GM12878 (cell line): ENCODE measurements around the gene HSPA2. TPM values are rescaled to one million over a fixed set of nuclear protein-coding genes. Genes with fewer than 3 reads are reported as not detected.

Experiments used
- ATAC-seq: fragments of 200-7000 bp; cut with Tn5 transposase; 3 replicates; pipeline ENCODE4 v1.9.1; 2020; ENCODE audit warnings: mild to moderate bottlenecking, moderate library complexity
- BruUV-seq: library from RNA; stranded (reverse); fragments of 400-500 nt; replicated peaks from 2 replicates; lab custom pipeline; 2021; lab: Mats Ljungman, UMichigan
- CTCF ChIA-PET: fragments of 300-600 bp; sonication (Branson Sonifier 250); formaldehyde crosslinking; extraction: SDS; loops from one replicate; lab custom pipeline; 2021; ENCODE audit warnings: inconsistent platforms; lab: Yijun Ruan, JAX
- POLR2A ChIA-PET: fragments of 350-600 bp; formaldehyde crosslinking; extraction: SDS; loops from one replicate; lab custom pipeline; 2021; ENCODE audit warnings: inconsistent platforms; lab: Charles Lee
- RAD21 ChIA-PET: fragments of 300-600 bp; sonication (Branson Sonifier 250); formaldehyde crosslinking; loops from one replicate; lab custom pipeline; 2023; ENCODE audit warnings: antibody characterized with exemption; ENCODE audit not compliant: unreplicated experiment; lab: Charles Lee
- SMC1A ChIA-PET: fragments of 300-600 bp; sonication (Branson Sonifier 250); formaldehyde crosslinking; loops from one replicate; lab custom pipeline; 2023; ENCODE audit not compliant: unreplicated experiment, uncharacterized antibody; lab: Charles Lee
- DNase-seq: peaks from one replicate; pipeline ENCODE4 v3.0.0-alpha.2; 2011; ENCODE audit warnings: low read depth, low spot score
- FAIRE-seq: peaks from 3 replicates; lab custom pipeline; 2011; peaks lifted over from hg19 to GRCh38; lab: Jason Lieb, UNC
- H2AFZ ChIP-seq: 2 replicates; pipeline ENCODE4 v1.6.0; 2011; ENCODE audit warnings: low read depth, low read length, control low read depth; ENCODE audit not compliant: control insufficient read depth
- H3K27ac ChIP-seq: 2 replicates; pipeline ENCODE4 v1.5.1; 2011; ENCODE audit warnings: control low read depth; ENCODE audit not compliant: control insufficient read depth, insufficient read depth
- H3K27me3 ChIP-seq, 2 experiments: replicated peaks in 1 of 2; 2 replicates each; pipeline versions ENCODE4 v1.6.0 to v1.6.1; 2011; ENCODE audit warnings: low read length in 1 of 2; ENCODE audit not compliant: control insufficient read depth in 2 of 2, insufficient read depth in 2 of 2
- H3K36me3 ChIP-seq, 2 experiments: 2 replicates each; pipeline ENCODE4 v1.5.1; 2011; ENCODE audit warnings: low read length in 1 of 2; ENCODE audit not compliant: control insufficient read depth in 2 of 2, insufficient read depth in 2 of 2
- H3K4me1 ChIP-seq: 2 replicates; pipeline ENCODE4 v1.6.1; 2011; ENCODE audit warnings: mild to moderate bottlenecking, low read length, moderate library complexity, mixed read lengths; ENCODE audit not compliant: control insufficient read depth, insufficient read depth
- H3K4me2 ChIP-seq: 2 replicates; pipeline ENCODE4 v1.6.0; 2011; ENCODE audit warnings: control low read depth; ENCODE audit not compliant: control insufficient read depth, insufficient read depth
- H3K4me3 ChIP-seq: fragments of 200-600 bp; sonication (generic); 2 replicates; pipeline ENCODE4 v1.5.1; 2016
- H3K79me2 ChIP-seq: 2 replicates; pipeline ENCODE4 v1.6.0; 2011; ENCODE audit warnings: low read length; ENCODE audit not compliant: control insufficient read depth, insufficient read depth
- H3K9ac ChIP-seq: 2 replicates; pipeline ENCODE4 v1.8.0; 2011; ENCODE audit warnings: low read length, control low read depth, mixed read lengths; ENCODE audit not compliant: control insufficient read depth, insufficient read depth
- H3K9me3 ChIP-seq: replicated peaks from 3 replicates; pipeline ENCODE4 v1.5.1; 2011; ENCODE audit warnings: mild to moderate bottlenecking, low read length; ENCODE audit not compliant: control insufficient read depth, insufficient read depth
- H4K20me1 ChIP-seq: 2 replicates; pipeline ENCODE4 v1.6.0; 2011; ENCODE audit not compliant: control insufficient read depth, insufficient read depth
- BACH1 ChIP-seq: fragments of 450-650 bp; IDR thresholded peaks from 2 replicates; pipeline ENCODE4 v1.6.1; 2017; ENCODE audit warnings: mild to moderate bottlenecking, borderline replicate concordance
- BCL11A ChIP-seq: IDR thresholded peaks from 2 replicates; pipeline ENCODE4 v1.6.1; 2011; ENCODE audit warnings: low read depth, low read length
- JUNB ChIP-seq: IDR thresholded peaks from 2 replicates; pipeline ENCODE4 v1.6.1; 2016; ENCODE audit warnings: antibody characterized with exemption, mild to moderate bottlenecking
- RAD51 ChIP-seq: fragments of 450-650 bp; IDR thresholded peaks from 2 replicates; pipeline ENCODE4 v1.6.1; 2016; ENCODE audit warnings: moderate library complexity, mild to moderate bottlenecking, inconsistent platforms
- SMARCA5 ChIP-seq: fragments of 450-650 bp; IDR thresholded peaks from 2 replicates; pipeline ENCODE4 v1.6.1; 2017; ENCODE audit warnings: mild to moderate bottlenecking
- YY1 ChIP-seq: IDR thresholded peaks from 2 replicates; pipeline ENCODE4 v1.6.1; 2011; ENCODE audit warnings: low read depth, mild to moderate bottlenecking, low read length
- WGBS: methylation state at CpG from one replicate; pipeline ENCODE4 v1.1.6; 2016; ENCODE audit warnings: low lambda C conversion rate; ENCODE audit not compliant: insufficient replicate concordance, insufficient coverage; ENCODE audit errors: missing lambda C conversion rate; 5-methylcytosine and 5-hydroxymethylcytosine counted together
- in situ Hi-C: fragments of 300-500 bp; cut with MboI; formaldehyde crosslinking; loops from 9 replicates; pipeline ENCODE4 v1.14.3; 2018; ENCODE audit warnings: mixed read lengths
- intact Hi-C: fragments of 100-400 bp; cut with micrococcal nuclease; formaldehyde crosslinking; loops from one replicate; pipeline ENCODE4 v1.14.2; 2022; ENCODE audit not compliant: unreplicated experiment
- polyA plus RNA-seq, 11 experiments: library from polyadenylated mRNA; depleted of rRNA in 4 of 11; unstranded in 6 of 11; stranded (reverse) in 5 of 11; fragments of >200 nt; fragmentation: Nextera tagmentation in 4 of 11; fragmentation: Illumina TruSeq in 1 of 11; extraction: Ambion mirVana in 4 of 11; extraction: Trizol in 1 of 11; gene quantifications; 1 replicate in 1 of 11; 2 replicates in 10 of 11; pipeline versions ENCODE4 v1.2.1 to v1.2.3, GENCODE V29; 2011 to 2016; ENCODE audit warnings: inconsistent platforms in 2 of 11, missing spikeins in 2 of 11, low read depth in 1 of 11
- total RNA-seq, 4 experiments: library from RNA; depleted of rRNA in 3 of 4; stranded (reverse); fragments of >200 nt in 3 of 4; fragmentation: Illumina TruSeq in 1 of 4; extraction: Trizol in 1 of 4; gene quantifications; 2 replicates each; pipeline versions ENCODE4 v1.2.1 to v1.2.3, GENCODE V29; 2013 to 2021
- TF ChIP-seq, protein P1 (sequence below): fragments of 450-650 bp; IDR thresholded peaks from 2 replicates; pipeline ENCODE4 v1.6.1; 2017; ENCODE audit warnings: mild to moderate bottlenecking, moderate library complexity

The HSPA2 gene
- total and polyA plus RNA-seq, 10 of the 15 experiments (the other 5 are each of a cell fraction or from before 2014, with no cell fraction given), result 0.02 to 1.2 (median 0.65) TPM

DNA sequence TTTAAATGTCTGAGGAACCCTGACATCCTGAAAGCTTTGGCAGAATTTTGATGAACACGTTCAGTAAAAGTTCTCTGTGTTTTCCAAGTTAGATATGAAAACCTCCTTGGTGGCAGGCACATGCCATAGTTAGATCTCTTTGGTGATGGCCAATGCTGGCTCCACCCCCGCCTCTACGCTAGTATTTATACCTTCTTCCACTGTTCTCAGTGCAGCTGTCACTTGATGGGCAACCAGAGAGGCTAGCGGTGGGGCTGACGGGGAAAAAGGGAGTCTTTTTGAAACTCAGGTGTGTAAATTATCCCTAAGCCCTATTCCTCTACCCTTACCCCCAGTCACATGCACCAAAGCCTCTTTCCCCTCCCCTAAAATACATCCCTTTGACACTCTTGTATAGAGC, 41.3 kb downstream of the HSPA2 start:
- no peaks in the 10 kb centered on the region for H4K20me1 ChIP-seq
- H3K36me3 ChIP-seq, result no peaks in the 10 kb centered on the region
- intact Hi-C loops, result no loop called here
- H3K4me2 ChIP-seq, result no peak overlapping the region
- H3K79me2 ChIP-seq, result no peaks in the 10 kb centered on the region
- SMC1A ChIA-PET, result no interaction called here
- in situ Hi-C loops, result no loop called here
- no TSS peak for BruUV-seq
- no peak overlapping the region for H3K9ac ChIP-seq
- DNase-seq, result no peak
- no peak overlapping the region for H3K4me3 ChIP-seq
- no peaks in the 10 kb centered on the region for H3K9me3 ChIP-seq
- no peak overlapping the region for H2AFZ ChIP-seq
- RAD21 ChIA-PET, result no interaction called here
- no peaks in the 10 kb centered on the region; a peak in 1 of 4 replicates for H3K27me3 ChIP-seq
- WGBS, result 43% methylated on average over 5 of the region's 5 CpGs
- CTCF ChIA-PET, result interaction anchor here (0.6 kb wide), 1 partner anchor 12 kb away, joined by 3 read pairs; no protein-coding TSS in a partner anchor
- POLR2A ChIA-PET, result no interaction called here
- no peak overlapping the region for H3K27ac ChIP-seq
- no peak for ATAC-seq
- no peaks in the 10 kb centered on the region for H3K4me1 ChIP-seq
- no peak for FAIRE-seq
- no peak for TF ChIP-seq BACH1

DNA sequence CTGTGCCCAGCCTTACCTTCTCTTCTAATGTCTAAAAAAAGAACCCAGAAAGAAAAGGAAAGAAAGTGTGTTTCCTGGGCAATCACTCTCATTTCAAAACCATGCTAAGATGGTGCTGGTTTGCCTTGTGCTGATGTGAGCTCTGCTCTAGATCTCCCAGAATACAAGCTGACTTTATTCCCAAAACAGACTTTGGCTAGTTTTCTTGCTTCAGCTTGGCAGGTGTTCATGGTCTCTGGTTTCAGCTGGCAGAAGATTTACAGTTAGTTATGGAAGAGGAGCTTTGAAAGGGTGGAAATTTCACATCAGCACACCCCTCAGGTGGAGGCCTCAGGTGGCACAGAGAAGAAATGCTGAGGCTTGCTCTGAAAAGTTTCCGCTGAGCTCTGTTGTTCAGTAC, 43.6 kb downstream of the HSPA2 start:
- no peaks in the 10 kb centered on the region for H3K36me3 ChIP-seq
- no TSS peak for BruUV-seq
- no peak overlapping the region for H3K4me2 ChIP-seq
- WGBS, result 100% methylated on average over 1 of the region's 1 CpG
- in situ Hi-C loops, result no loop called here
- CTCF ChIA-PET, result no interaction called here
- no peak overlapping the region for H3K27ac ChIP-seq
- SMC1A ChIA-PET, result no interaction called here
- no peak for DNase-seq
- H3K79me2 ChIP-seq, result no peaks in the 10 kb centered on the region
- no peak for FAIRE-seq
- no peak overlapping the region for H3K9ac ChIP-seq
- ATAC-seq, result no peak
- TF ChIP-seq, protein P1, sequence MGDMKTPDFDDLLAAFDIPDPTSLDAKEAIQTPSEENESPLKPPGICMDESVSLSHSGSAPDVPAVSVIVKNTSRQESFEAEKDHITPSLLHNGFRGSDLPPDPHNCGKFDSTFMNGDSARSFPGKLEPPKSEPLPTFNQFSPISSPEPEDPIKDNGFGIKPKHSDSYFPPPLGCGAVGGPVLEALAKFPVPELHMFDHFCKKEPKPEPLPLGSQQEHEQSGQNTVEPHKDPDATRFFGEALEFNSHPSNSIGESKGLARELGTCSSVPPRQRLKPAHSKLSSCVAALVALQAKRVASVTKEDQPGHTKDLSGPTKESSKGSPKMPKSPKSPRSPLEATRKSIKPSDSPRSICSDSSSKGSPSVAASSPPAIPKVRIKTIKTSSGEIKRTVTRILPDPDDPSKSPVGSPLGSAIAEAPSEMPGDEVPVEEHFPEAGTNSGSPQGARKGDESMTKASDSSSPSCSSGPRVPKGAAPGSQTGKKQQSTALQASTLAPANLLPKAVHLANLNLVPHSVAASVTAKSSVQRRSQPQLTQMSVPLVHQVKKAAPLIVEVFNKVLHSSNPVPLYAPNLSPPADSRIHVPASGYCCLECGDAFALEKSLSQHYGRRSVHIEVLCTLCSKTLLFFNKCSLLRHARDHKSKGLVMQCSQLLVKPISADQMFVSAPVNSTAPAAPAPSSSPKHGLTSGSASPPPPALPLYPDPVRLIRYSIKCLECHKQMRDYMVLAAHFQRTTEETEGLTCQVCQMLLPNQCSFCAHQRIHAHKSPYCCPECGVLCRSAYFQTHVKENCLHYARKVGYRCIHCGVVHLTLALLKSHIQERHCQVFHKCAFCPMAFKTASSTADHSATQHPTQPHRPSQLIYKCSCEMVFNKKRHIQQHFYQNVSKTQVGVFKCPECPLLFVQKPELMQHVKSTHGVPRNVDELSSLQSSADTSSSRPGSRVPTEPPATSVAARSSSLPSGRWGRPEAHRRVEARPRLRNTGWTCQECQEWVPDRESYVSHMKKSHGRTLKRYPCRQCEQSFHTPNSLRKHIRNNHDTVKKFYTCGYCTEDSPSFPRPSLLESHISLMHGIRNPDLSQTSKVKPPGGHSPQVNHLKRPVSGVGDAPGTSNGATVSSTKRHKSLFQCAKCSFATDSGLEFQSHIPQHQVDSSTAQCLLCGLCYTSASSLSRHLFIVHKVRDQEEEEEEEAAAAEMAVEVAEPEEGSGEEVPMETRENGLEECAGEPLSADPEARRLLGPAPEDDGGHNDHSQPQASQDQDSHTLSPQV, result no peak
- TF ChIP-seq RAD51 (no peak), BCL11A (no peak), YY1 (no peak), JUNB (no peak), SMARCA5 (no peak)
- TF ChIP-seq, all 136 proteins: peak for 0
- H3K27me3 ChIP-seq, result no peaks in the 10 kb centered on the region
- no peak overlapping the region for H3K4me3 ChIP-seq
- no peaks in the 10 kb centered on the region for H3K4me1 ChIP-seq
- RAD21 ChIA-PET, result no interaction called here
- no peaks in the 10 kb centered on the region for H3K9me3 ChIP-seq
- H4K20me1 ChIP-seq, result no peaks in the 10 kb centered on the region
- intact Hi-C loops, result no loop called here
- no peak overlapping the region for H2AFZ ChIP-seq
- POLR2A ChIA-PET, result interaction anchor here (0.7 kb wide), 1 partner anchor 590 kb away, joined by 6 read pairs; no protein-coding TSS in a partner anchor
